ENCODE measurements around the gene SEMA3F. TPM values are rescaled to one million over a fixed set of nuclear protein-coding genes. Genes with fewer than 3 reads are reported as not detected.

Gene SEMA3F
- total and polyA plus RNA-seq, 2 donors (not counting 3 experiments of a cell fraction or from before 2014, with no cell fraction given), result 65.8 to 99.1 TPM

- dilution Hi-C loops (cut with MboI; ENCODE audit: extremely low pct_ligation_motif_present, low sequenced_read_pairs), result no loop called here
- POLR2A ChIA-PET, result interaction anchor here (0.8 kb wide), 1 partner anchor 9 kb away, joined by 3 read pairs; no protein-coding TSS in a partner anchor
- DNase-seq (ENCODE audit: low read depth, low spot score) (no peak), FAIRE-seq (peak; percentile 59)
- H4K20me1 ChIP-seq (replicated peaks; ENCODE audit: control insufficient read depth, extremely low read depth, insufficient read depth, low read length), result no peaks in the 10 kb centered on the region
- no peaks in the 10 kb centered on the region for H3K9me3 ChIP-seq (replicated peaks; ENCODE audit: control insufficient read depth, insufficient read depth, low read length)
- intact Hi-C loops (cut with micrococcal nuclease), result no loop called here
- peak overlapping the region; percentile 99 for H3K27ac ChIP-seq (ENCODE audit: insufficient read depth, low read depth, low read length)
- H3K27me3 ChIP-seq (ENCODE audit: control insufficient read depth in 2 of 2, insufficient read depth in 2 of 2, low read length in 2 of 2), result no peaks in the 10 kb centered on the region
- TF ChIP-seq POLR2AphosphoS5 (IDR thresholded peaks at IDR 0.05; ENCODE audit: insufficient read depth, low read depth, low read length) (no peak), POLR2A (IDR thresholded peaks at IDR 0.05; ENCODE audit: low read depth, low read length) (no peak), CTCF (IDR thresholded peaks at IDR 0.05; ENCODE audit: extremely low read depth in 1 of 2, insufficient read depth in 1 of 2, low read depth in 1 of 2, low read length in 2 of 2) (no peak), EZH2 (IDR thresholded peaks at IDR 0.05; ENCODE audit: borderline replicate concordance, low read depth, low read length, severe bottlenecking) (no peak), MAX (IDR thresholded peaks at IDR 0.05; ENCODE audit: insufficient read depth, insufficient read length) (no peak)
- H3K9ac ChIP-seq (replicated peaks; ENCODE audit: extremely low read depth, insufficient read depth, low read length), result no peak overlapping the region
- CTCF ChIA-PET, result interaction anchor here (0.7 to 2.0 kb wide), 6 partner anchors 9 to 52 kb away, joined by 3 to 7 read pairs (median 3); partner anchors contain the start of gene GNAT1
- peaks cover 39% of the 10 kb centered on the region for H3K4me1 ChIP-seq (ENCODE audit: control insufficient read depth, extremely low read depth, insufficient read depth, low read length)
- no peaks in the 10 kb centered on the region for H3K9me1 ChIP-seq (replicated peaks; ENCODE audit: control insufficient read depth, extremely low read depth, insufficient read depth, low read length)
- peaks cover 6 to 33% of the 10 kb centered on the region in 2 experiments for H3K36me3 ChIP-seq (ENCODE audit: control insufficient read depth in 2 of 2, extremely low read depth in 1 of 2, insufficient read depth in 2 of 2, low read length in 2 of 2)
- H3K4me2 ChIP-seq (ENCODE audit: insufficient read depth, low read length), result no peak overlapping the region
- no peak overlapping the region for H2AFZ ChIP-seq (ENCODE audit: low read depth, low read length)
- no peak overlapping the region for H3K4me3 ChIP-seq (replicated peaks in 1 of 3; ENCODE audit: insufficient read depth in 1 of 3, low read depth in 1 of 3, low read length in 3 of 3)
- no TSS peak for BruUV-seq (replicated peaks)
- peaks cover 48% of the 10 kb centered on the region for H3K79me2 ChIP-seq (ENCODE audit: control insufficient read depth, insufficient read depth, low read length)
Measured at GRCh38 chr3:50172626-50173220, 17.6 kb downstream of the SEMA3F start.

Data from endothelial cell of umbilical vein (primary cell).